Muscle layer of duodenum (tissue), 2 donors: Measurements from ENCODE around the gene DPH2.
A peak's percentile ranks its signal among the peaks of the same experiment; 100 is the strongest.

ENCODE experiments used
- H3K27ac ChIP-seq: one replicate; pipeline ENCODE4 v1.7.0; 2013; ENCODE audit warnings: mild to moderate bottlenecking, low read length
- H3K27me3 ChIP-seq: one replicate; pipeline ENCODE4 v1.7.0; 2013; ENCODE audit warnings: low read depth, mild to moderate bottlenecking, control low read depth, low read length
- H3K36me3 ChIP-seq, 2 donors: one replicate each; pipeline ENCODE4 v1.7.0; 2013; ENCODE audit warnings: low read length in 2 of 2, control low read depth in 1 of 2, mild to moderate bottlenecking in 1 of 2; ENCODE audit not compliant: insufficient read depth in 2 of 2, control insufficient read depth in 1 of 2
- H3K4me1 ChIP-seq, 2 donors: one replicate each; pipeline ENCODE4 v1.7.0; 2013; ENCODE audit warnings: low read length in 2 of 2, mild to moderate bottlenecking in 2 of 2, control low read depth in 1 of 2, moderate library complexity in 1 of 2; ENCODE audit not compliant: insufficient read depth in 2 of 2, control insufficient read depth in 1 of 2
- H3K4me3 ChIP-seq, 2 donors: one replicate each; pipeline ENCODE4 v1.7.0; 2013; ENCODE audit warnings: low read length in 2 of 2, low read depth in 1 of 2, mild to moderate bottlenecking in 1 of 2
- H3K9me3 ChIP-seq, 2 donors: one replicate each; pipeline ENCODE4 v1.7.0; 2013; ENCODE audit warnings: low read length in 2 of 2, control low read depth in 1 of 2, mild to moderate bottlenecking in 1 of 2; ENCODE audit not compliant: control insufficient read depth in 1 of 2
- donor health status: healthy.

DPH2 gene

DNA sequence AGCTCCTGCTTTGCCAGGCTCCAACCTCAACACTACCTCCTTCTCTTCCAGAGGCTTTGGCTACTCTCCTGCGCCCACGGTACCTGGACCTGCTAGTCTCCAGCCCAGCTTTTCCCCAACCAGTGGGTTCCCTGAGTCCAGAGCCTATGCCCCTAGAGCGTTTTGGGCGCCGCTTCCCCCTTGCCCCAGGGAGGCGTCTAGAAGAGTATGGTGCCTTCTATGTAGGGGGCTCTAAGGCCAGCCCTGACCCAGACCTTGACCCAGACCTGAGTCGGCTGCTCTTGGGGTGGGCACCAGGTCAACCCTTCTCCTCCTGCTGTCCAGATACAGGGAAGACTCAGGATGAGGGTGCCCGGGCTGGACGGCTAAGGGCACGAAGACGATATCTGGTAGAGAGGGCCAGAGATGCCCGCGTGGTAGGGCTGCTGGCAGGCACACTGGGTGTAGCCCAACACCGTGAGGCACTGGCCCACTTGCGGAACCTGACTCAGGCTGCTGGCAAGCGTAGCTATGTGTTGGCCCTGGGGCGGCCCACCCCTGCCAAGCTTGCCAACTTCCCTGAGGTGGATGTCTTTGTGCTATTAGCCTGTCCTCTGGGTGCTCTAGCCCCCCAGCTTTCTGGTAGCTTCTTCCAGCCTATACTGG lies 1.6 kb downstream of the DPH2 start:
- Histone ChIP-seq H3K36me3 (peaks cover 4 to 31% of the 10 kb centered on the region in 2 donors), H3K27me3 (no peaks in the 10 kb centered on the region), H3K27ac (no peak overlapping the region), H3K4me3 (no peak overlapping the region), H3K9me3 (no peaks in the 10 kb centered on the region), H3K4me1 (peaks cover 6 to 31% of the 10 kb centered on the region in 2 donors)

GRCh38 chr1:43973981-43974442 lies 4.2 kb downstream of the DPH2 start:
- H3K4me3 ChIP-seq = peak overlapping the region; percentile 88 to 92
- H3K27me3 ChIP-seq = no peaks in the 10 kb centered on the region
- H3K4me1 ChIP-seq = peaks cover 6 to 52% of the 10 kb centered on the region in 2 donors

GRCh38 chr1:43974443-43975248 lies 4.8 kb downstream of the DPH2 start, which contains the start of gene ATP6V0B:
Gene ATP6V0B (plus strand): TSS chr1:43974960. CDS start chr1:43975041, 81 bp downstream.
- Histone ChIP-seq H3K4me1 (peaks cover 6 to 52% of the 10 kb centered on the region in 2 donors), H3K4me3 (peak within 1 kb of the TSS; percentile 88 to 92), H3K36me3 (peaks cover 17 to 25% of the 10 kb centered on the region in 2 donors), H3K27ac (peak within 1 kb of the TSS; percentile 82), H3K9me3 (no peaks in the 10 kb centered on the region), H3K27me3 (no peaks in the 10 kb centered on the region)

More at GRCh38 chr1:43973981-43974442, 4.2 kb downstream of the DPH2 start:
- peaks cover 17 to 25% of the 10 kb centered on the region in 2 donors for H3K36me3 ChIP-seq
- peak overlapping the region; percentile 82 for H3K27ac ChIP-seq
- H3K9me3 ChIP-seq = no peaks in the 10 kb centered on the region

DNA sequence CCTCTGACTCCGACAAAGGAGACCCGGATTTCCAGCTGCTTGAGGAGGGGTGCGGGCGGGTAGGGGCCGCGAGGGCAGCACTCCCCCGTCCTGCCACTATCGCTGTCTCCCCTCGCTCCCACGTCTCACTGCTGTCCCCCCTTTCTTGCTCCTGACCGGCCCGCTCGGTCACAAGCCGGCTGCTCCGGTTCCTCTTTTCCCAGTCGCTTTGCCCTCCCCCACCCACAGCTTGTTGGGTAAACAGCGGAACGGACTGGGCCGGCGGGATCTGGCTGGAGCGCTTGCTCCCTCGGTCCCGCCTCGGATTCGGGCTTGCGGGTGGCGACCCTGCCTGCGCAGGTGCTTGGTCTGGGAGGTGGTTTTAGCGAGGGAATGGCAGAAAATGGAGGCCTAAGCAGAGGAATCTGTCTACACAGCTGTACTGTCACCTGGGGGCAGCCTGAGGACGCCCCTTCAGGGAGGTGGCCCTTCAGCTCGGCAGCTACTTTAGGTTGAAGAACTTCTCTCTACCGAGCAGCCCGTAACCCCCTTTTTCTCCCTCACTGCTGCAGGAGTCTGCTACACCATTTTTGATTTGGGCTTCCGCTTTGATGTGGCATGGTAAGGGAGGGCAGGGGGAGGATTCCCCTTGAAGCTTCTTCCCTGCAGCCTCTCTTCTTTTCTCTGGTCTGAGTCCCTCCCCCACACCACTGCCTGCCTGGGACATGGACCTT lies 5.6 kb downstream of the DPH2 start:
- H3K36me3 ChIP-seq = peaks cover 17 to 25% of the 10 kb centered on the region in 2 donors
- no peaks in the 10 kb centered on the region for H3K9me3 ChIP-seq
- peak overlapping the region; percentile 78 for H3K27ac ChIP-seq
- H3K27me3 ChIP-seq = no peaks in the 10 kb centered on the region
- H3K4me1 ChIP-seq = peaks cover 10 to 51% of the 10 kb centered on the region in 2 donors
- H3K4me3 ChIP-seq = peak overlapping the region; percentile 88 to 92

DNA sequence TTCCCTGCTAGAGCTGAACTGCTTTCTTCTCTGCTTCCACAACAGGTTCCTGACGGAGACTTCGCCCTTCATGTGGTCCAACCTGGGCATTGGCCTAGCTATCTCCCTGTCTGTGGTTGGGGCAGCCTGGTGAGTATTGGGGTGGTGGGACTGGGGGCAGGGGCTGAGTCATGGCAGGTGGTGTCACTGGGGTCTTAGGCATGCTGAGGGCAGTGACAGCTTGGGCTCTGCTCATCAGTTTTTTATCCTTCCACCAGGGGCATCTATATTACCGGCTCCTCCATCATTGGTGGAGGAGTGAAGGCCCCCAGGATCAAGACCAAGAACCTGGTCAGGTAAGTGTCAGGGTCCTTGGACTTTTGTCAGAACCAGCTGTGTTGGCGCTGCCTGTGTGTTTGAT lies 6.2 kb downstream of the DPH2 start:
- no peaks in the 10 kb centered on the region for H3K9me3 ChIP-seq
- no peak overlapping the region for H3K27ac ChIP-seq
- peaks cover 17 to 25% of the 10 kb centered on the region in 2 donors for H3K36me3 ChIP-seq
- peaks cover 8 to 45% of the 10 kb centered on the region in 2 donors for H3K4me1 ChIP-seq
- H3K27me3 ChIP-seq = no peaks in the 10 kb centered on the region
- H3K4me3 ChIP-seq = peak overlapping the region; percentile 88 to 92

DNA sequence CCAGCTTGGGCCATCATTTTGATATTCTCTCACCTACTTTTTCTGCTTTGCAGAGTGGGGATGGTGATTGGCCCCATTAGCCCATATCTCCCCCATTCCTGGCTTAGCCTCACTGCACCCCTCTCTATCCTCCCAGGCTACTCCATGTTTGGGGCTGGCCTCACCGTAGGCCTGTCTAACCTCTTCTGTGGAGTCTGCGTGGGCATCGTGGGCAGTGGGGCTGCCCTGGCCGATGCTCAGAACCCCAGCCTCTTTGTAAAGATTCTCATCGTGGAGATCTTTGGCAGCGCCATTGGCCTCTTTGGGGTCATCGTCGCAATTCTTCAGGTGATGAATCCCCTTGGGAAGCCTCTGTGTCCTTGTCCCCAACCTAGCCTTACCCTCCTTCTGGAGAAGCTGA lies 7.1 kb downstream of the DPH2 start:
- Histone ChIP-seq H3K27ac (no peak overlapping the region), H3K36me3 (peaks cover 17 to 23% of the 10 kb centered on the region in 2 donors), H3K9me3 (no peaks in the 10 kb centered on the region), H3K27me3 (no peaks in the 10 kb centered on the region), H3K4me3 (peak overlapping the region in 1 of 2 donors; percentile 88), H3K4me1 (peaks cover 8 to 44% of the 10 kb centered on the region in 2 donors)

- Histone ChIP-seq H3K9me3 (no peaks in the 10 kb centered on the region), H3K27me3 (no peaks in the 10 kb centered on the region), H3K4me3 (no peak overlapping the region), H3K27ac (no peak overlapping the region), H3K4me1 (peaks cover 8 to 44% of the 10 kb centered on the region in 2 donors), H3K36me3 (peaks cover 16 to 17% of the 10 kb centered on the region in 2 donors)
These were observed 7.8 kb downstream of the DPH2 start for GRCh38 chr1:43977376-43978263.

DNA sequence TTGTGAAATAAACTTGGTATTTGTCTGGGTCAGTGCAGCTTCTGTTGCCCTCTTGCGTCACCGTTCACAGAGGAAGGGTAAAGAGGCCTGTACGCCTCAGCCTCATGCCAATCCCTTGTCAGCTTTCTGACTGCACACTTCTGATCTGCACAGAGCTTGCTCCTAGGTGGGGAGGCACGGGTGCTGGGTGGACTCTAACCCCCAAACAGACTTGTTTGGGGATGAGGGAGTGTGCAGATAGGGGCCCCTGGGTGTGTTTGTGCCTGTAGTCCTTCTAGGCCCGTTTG lies 8.4 kb downstream of the DPH2 start:
- peak overlapping the region in 1 of 2 donors; percentile 69 for H3K4me3 ChIP-seq
- peaks cover 13 to 17% of the 10 kb centered on the region in 2 donors for H3K36me3 ChIP-seq
- H3K27me3 ChIP-seq = no peaks in the 10 kb centered on the region
- peaks cover 8 to 44% of the 10 kb centered on the region in 2 donors for H3K4me1 ChIP-seq
- H3K27ac ChIP-seq = no peak overlapping the region
- no peaks in the 10 kb centered on the region for H3K9me3 ChIP-seq

- H3K36me3 ChIP-seq = peaks cover 13 to 17% of the 10 kb centered on the region in 2 donors
- H3K27ac ChIP-seq = no peak within 1 kb of the TSS
- H3K4me3 ChIP-seq = peak within 1 kb of the TSS; percentile 56 to 70
- H3K9me3 ChIP-seq = no peaks in the 10 kb centered on the region
- no peaks in the 10 kb centered on the region for H3K27me3 ChIP-seq
- H3K4me1 ChIP-seq = peaks cover 8 to 43% of the 10 kb centered on the region in 2 donors
These were observed 8.9 kb downstream of the DPH2 start, which contains the start of gene B4GALT2 for GRCh38 chr1:43978551-43979260. Gene B4GALT2 (plus strand): TSS chr1:43979210. CDS start chr1:43981161, 1,951 bp downstream.

DNA sequence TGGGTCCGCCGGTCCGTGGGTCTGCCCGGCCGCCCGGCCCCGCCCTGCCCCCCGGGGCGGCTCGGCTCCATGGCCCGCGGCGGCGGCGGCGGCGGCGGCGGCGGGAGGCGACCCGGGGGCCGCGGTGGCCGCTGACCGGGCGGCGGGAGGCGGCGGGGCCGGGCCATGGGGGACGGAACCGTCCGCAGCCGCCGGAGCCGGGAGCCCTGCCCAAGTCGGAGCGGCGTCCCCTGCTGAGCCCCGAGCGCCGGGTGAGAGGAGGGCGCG lies 9.4 kb downstream of the DPH2 start:
- no peaks in the 10 kb centered on the region for H3K27me3 ChIP-seq
- H3K9me3 ChIP-seq = no peaks in the 10 kb centered on the region
- peaks cover 8 to 38% of the 10 kb centered on the region in 2 donors for H3K4me1 ChIP-seq
- peak overlapping the region in 1 of 2 donors; percentile 70 for H3K4me3 ChIP-seq
- H3K36me3 ChIP-seq = peaks cover 13 to 17% of the 10 kb centered on the region in 2 donors
- H3K27ac ChIP-seq = no peak overlapping the region
